GM13977 (cell line): ENCODE data around the gene CORO6.

Experiments used
- DNase-seq: peaks from one replicate; pipeline ENCODE4 v3.0.0; 2012; ENCODE audit warnings: low spot score
- in situ Hi-C: fragments of 300-500 bp; cut with MboI; formaldehyde crosslinking; loops from one replicate; pipeline ENCODE4 v1.12.0; 2022; ENCODE audit warnings: low sequenced_read_pairs, low pct_unique_long_range_greater_than_20kb, mixed read lengths, inconsistent platforms; ENCODE audit not compliant: unreplicated experiment
- TF ChIP-seq, protein P1 (sequence below): IDR thresholded peaks from 2 replicates; pipeline ENCODE4 v1.5.1; 2012; ENCODE audit warnings: mild to moderate bottlenecking, control low read depth; ENCODE audit not compliant: insufficient read depth; ENCODE audit errors: extremely low read depth, missing control alignments

Gene CORO6

DNA sequence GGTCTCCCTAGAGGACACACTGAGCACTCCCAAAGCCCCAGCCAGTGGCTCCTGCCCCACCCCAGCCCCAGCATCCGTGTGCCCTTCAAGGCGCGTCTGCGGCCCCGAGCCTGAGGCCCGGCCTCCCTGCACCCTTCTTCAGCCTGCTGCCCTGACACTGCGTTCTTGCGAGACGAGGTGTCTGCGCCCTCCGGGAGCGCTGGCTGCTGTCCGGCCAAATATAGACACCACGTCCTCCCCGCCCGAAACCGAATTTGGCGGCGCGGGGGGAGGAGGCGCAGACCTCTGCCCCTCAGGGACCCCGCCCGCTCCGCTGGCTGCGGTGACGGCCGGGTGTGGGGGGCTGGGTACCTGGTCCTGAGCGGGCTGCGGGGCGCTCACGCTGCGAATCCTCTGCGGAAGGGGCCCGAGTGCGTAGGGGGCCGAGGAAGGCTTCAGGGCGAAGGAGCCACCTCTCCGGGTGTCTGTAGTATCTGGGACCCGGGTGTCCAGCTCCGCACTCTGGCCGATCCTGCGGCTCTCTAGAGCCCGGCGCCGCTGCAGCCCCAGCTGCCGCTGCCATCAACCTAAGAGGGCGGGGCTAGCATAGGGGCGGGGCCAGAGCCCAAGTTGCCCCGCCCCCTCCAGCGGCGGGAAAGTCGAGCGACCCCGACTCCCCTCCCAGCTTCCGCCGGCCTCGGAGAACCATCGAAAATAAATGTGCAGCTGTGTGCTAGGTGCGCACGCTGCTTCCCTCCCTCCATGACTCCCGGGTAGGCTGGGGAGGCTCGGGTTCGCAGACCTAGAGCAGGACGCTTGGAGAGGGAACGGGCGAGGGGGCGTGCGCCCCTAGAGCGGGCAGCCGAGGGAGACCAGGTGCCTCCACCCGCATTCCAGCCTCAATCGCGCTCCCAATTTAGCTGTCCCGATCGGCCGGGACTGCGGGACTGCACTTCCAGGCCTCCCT, at the start of gene CORO6:
Gene CORO6 (minus strand): TSS at position 576 of the 946 bp plus-strand sequence. CDS start 1,491 bp downstream, outside the sequence.
- in situ Hi-C loops: no loop called here
- peak; percentile 82 for DNase-seq
- TF ChIP-seq, protein P1, sequence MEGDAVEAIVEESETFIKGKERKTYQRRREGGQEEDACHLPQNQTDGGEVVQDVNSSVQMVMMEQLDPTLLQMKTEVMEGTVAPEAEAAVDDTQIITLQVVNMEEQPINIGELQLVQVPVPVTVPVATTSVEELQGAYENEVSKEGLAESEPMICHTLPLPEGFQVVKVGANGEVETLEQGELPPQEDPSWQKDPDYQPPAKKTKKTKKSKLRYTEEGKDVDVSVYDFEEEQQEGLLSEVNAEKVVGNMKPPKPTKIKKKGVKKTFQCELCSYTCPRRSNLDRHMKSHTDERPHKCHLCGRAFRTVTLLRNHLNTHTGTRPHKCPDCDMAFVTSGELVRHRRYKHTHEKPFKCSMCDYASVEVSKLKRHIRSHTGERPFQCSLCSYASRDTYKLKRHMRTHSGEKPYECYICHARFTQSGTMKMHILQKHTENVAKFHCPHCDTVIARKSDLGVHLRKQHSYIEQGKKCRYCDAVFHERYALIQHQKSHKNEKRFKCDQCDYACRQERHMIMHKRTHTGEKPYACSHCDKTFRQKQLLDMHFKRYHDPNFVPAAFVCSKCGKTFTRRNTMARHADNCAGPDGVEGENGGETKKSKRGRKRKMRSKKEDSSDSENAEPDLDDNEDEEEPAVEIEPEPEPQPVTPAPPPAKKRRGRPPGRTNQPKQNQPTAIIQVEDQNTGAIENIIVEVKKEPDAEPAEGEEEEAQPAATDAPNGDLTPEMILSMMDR: no peak

DNA sequence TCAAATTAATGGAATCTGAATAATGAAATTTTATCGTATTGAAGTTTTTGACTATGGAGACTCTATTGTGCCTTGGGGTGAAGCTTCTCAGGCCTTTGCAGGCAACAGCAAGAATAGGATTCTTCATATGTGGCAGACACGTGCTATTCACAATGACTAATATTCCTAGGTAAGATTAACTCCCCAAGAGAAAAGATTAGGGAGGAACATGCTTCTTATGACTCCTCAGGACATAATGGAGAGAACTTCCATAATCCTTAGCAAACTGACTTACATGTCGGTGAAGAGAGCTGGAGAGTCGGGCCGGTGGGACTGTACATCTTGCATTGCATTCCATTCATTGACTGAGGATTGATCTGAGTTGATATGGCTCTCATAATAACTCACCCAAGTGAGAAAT, 48.9 kb upstream of the CORO6 start:
- in situ Hi-C loops: no loop called here
- DNase-seq: no peak
- TF ChIP-seq, protein P1: no peak

DNA sequence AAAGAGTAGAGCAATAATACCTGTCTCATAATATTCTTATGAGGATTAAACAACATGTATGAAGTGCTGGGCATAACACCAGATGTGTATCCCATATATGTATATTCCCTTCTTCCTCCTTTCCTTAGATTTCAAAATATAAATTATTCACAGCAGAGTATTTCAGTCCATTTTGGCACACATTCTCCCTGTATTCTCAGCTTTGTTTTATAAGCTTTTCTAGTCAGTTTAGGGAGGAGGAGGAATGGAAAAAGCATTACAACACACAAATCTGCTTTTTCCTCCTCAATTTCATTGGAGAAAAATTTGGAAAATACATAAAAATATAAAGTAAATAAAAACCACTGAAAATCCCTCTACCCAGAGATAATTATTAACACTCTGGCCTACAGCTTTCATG, 46.6 kb upstream of the CORO6 start:
- DNase-seq: no peak
- in situ Hi-C loops: no loop called here
- TF ChIP-seq, protein P1: no peak

DNA sequence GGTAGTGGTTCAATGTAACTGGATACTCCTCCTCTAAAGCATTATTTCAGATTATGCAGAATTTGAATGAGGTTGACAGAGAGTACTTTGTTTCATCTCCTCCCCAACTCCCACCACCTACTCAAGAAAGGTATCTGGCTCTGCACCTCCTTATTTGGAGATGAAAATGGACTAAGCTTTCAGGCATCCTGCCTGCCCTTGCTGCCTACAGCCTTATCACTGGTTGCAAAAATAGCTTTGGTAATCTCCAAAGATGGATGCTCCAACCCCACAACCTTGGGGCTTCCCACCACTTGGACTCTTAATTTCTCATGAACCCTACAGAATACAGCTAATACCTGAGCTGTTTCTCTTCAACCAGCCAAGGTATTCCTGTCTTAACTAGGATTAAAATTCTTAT, 45.3 kb upstream of the CORO6 start:
- in situ Hi-C loops: no loop called here

DNA sequence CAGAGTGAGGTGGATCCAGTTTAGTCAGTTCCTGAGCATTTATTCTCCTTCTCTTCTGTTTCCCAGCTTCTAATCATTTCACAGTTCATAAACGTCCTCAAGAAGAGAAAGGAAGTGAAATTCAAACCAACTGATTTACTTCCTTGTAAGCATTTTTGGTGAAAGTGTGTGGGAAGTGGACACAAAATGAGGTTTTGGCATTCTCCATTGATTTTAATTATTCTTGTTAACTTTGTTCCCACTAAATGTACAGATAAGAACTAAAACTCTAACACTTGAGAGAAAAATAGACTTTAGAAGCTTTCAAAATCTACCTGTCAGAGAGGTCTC, 42.7 kb upstream of the CORO6 start:
- in situ Hi-C loops: no loop called here
- TF ChIP-seq, protein P1: no peak
- no peak for DNase-seq

More for the DNA sequence above, 45.3 kb upstream of the CORO6 start:
- no peak for DNase-seq
- TF ChIP-seq, protein P1: no peak

DNA sequence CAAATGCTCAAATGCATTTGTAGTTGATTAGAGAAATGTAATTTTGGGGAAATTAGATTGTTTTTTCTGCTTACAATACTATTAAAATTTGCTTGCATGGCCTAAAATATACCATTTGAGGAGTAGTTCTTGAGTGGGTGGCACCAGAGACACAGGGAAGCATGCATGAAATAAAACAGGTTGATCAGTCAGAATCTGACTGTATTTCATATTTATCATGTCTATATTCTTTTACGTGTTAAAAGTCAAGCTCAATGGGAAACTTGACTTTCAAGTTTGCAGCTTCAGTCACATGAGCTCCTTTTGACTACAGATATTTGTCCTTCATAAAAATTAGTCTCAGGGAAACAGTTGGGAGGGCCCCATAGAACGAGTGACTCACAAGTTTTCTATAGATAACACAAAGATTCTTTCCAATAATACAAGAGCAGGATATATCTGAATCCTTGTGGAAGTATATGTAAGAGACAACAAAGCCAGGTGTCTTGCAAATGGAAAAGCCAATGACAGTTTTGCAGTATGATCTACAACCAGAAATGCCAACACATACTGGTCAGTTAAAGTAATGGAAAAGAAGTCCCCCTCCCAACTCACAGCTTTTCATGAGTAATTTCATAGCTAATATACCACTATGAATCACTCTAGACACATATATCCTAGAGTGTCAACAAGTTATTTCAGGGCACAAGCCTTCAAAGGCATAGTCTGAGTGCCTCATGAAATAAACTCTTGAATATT, 42.2 kb upstream of the CORO6 start:
- in situ Hi-C loops: no loop called here
- TF ChIP-seq, protein P1: no peak
- peak; percentile 36 for DNase-seq
